NCI-H748 (cell line): ENCODE data around the gene KRT9.
"Not testable (repeated sequence)": the region's sequence is repeated elsewhere in the genome, so short reads cannot be mapped to it uniquely, and the experiment has no call there.

Experiments used
- DNase-seq: peaks from one replicate; lab custom pipeline; 2025; ENCODE audit not compliant: unreplicated experiment; lab: John Stamatoyannopoulos, UW

Gene KRT9, protein sequence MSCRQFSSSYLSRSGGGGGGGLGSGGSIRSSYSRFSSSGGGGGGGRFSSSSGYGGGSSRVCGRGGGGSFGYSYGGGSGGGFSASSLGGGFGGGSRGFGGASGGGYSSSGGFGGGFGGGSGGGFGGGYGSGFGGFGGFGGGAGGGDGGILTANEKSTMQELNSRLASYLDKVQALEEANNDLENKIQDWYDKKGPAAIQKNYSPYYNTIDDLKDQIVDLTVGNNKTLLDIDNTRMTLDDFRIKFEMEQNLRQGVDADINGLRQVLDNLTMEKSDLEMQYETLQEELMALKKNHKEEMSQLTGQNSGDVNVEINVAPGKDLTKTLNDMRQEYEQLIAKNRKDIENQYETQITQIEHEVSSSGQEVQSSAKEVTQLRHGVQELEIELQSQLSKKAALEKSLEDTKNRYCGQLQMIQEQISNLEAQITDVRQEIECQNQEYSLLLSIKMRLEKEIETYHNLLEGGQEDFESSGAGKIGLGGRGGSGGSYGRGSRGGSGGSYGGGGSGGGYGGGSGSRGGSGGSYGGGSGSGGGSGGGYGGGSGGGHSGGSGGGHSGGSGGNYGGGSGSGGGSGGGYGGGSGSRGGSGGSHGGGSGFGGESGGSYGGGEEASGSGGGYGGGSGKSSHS

DNA sequence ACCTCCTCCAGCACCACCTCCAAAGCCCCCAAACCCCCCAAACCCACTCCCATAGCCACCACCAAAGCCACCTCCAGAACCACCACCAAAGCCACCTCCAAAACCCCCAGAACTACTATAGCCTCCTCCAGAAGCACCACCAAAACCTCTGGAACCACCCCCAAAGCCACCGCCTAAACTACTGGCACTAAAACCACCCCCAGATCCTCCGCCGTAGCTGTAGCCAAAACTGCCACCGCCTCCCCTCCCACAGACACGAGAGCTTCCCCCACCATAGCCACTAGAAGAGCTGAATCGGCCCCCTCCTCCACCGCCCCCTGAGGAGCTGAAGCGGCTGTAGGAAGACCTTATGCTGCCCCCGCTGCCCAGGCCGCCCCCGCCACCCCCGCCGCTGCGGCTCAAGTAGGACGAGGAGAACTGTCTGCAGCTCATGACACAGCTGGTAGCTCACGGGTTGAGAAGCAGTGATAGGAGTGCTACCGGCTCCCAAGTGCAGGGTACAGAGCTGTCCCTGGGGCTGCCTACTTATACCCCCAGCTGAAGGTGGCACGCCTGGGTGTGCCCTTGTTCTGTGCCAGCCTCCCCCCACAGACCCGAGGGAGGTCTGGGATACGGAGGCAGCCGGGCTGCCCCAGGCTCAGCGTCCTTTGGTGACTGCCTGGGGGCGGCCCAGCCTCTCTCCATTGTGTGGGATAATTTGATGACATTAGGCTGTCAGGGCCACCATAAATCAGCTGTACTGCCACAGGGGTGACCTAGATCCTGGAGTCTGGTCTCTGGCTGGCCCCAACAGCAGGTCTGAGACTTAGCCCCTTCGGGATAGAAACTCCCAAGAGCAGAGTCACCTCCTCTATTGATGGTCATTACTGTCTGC lies at the start of gene KRT9:
Gene KRT9 (minus strand): TSS at position 499 of the 874 bp plus-strand sequence. CDS start 67 bp downstream, at position 432.
- DNase-seq: no peak

DNA sequence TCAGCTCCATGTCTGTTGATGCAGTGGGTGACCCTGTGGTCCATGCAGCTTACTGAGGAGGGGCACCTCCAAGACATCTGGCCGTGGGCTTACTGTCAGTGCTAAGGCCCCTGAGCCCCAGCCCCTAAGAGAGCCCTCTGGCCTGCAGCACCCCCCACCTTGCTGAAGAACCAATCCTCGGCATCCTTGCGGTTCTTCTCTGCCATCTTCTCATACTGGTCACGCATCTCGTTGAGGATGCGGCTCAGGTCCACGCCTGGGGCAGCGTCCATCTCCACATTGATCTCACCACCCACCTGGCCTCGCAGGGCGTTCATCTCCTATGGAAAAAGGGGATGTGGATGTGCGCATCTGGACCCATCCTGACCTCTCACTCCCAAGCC lies 49.6 kb upstream of the KRT9 start:
- not testable (repeated sequence) for DNase-seq

DNA sequence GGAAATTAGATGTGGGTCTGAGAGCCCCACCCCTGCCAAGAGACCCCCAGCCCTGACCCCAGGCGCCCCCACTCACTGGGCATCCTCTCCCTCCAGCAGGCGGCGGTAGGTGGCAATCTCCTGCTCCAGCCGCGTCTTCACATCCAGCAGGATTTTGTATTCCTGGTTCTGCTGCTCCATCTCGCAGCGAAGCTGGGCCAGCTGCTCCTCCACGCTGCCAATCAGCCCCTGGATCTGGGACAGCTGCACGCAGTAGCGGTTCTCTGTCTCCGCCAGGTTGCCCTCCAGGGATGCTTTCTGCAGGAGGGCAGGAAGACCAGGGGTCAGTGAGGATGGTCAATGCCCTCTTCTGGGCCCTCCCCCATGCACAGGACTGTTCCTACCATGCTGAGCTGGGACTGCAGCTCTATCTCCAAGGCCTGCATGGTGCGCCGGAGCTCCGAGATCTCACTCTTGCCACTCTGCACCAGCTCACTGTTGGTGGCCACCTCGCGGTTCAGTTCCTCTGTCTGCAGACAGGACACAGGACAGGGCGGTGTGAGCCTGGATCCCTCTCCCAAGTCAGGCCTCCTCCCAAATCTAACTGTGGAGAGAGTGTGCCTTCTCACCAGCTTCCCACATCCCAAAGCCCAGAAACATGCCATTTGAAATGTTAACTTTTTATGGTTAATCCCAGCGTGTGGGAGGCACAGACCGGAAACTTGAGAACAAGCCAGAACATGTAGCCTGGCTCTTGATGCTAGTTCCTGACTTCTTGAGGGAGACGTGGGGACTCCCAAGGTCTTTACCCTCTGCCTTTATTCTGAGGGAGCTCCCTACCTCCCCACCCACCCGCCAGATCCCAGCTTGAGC lies 49.0 kb upstream of the KRT9 start:
- DNase-seq: no peak

DNA sequence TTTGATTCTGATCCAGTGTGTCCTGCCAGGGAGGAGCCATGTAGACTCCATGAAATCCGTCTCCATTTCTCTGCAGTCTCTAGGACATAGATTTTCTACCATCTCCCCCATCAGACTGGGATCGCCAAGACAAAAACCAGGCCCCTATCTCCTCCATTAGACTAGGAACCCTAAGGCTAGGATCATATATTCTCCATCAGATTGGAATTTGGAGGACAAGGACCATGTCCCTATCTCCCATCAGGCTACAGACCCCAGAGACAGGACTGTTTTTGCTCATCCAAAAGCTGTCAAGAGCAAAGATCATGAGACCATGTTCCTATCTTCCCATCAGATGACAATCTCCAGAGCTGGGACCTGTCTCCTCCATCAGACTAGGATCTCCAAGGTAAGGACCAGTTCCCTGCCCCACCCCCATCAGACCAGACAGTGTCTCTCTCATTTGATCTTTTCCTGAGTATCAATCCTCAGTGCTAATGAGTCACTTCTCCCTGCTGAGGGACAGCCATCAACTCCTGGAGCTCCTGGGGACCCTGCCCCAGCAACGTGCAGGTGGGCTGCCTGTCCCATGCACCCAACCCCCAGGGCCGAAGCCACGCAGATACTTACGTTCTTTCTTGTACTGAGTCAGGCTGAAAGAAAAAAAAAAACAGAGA lies 48.2 kb upstream of the KRT9 start:
- not testable (repeated sequence) for DNase-seq

DNA sequence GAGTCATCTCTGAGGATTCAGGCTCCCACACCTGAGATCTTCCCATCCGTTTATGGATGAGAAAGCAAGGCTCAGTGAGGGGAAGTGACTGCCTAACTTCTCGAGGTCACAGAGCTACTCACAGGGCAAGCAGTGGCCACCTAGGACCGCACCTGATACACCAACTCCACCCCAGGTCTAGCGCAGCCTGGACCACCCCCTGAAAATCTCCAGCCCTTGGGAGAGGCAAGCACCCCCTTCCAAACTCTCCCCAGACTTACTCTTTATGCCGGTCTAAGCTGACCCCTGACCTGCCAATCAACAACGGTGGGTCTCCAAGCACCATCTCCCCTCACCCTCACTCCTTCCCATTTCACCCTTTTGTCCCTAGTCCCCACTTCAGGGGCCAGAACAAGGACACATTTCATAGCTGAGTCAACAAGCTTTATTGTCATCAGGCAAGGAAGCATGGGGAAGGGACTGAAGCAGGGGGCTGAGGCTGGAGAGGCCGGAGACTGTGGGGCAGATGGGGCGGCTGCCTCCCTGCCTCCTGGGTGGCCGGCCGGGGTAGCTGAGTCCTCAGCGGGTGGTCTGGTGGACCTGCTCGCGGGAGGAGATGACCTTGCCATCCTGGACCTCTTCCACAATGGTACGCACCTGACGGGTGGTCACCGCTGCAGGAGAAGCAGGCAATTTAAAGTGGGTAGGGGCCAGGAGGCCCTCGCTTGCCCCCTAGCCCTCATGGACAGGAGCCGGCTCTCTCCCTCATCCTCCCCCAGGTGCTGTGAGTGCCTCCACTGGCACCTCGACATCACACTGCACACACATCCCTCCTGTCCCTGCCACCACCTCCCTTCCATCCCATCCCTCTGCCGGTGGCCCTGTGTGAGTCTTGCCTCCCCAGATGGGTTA lies 47.4 kb upstream of the KRT9 start:
- DNase-seq: no peak

DNA sequence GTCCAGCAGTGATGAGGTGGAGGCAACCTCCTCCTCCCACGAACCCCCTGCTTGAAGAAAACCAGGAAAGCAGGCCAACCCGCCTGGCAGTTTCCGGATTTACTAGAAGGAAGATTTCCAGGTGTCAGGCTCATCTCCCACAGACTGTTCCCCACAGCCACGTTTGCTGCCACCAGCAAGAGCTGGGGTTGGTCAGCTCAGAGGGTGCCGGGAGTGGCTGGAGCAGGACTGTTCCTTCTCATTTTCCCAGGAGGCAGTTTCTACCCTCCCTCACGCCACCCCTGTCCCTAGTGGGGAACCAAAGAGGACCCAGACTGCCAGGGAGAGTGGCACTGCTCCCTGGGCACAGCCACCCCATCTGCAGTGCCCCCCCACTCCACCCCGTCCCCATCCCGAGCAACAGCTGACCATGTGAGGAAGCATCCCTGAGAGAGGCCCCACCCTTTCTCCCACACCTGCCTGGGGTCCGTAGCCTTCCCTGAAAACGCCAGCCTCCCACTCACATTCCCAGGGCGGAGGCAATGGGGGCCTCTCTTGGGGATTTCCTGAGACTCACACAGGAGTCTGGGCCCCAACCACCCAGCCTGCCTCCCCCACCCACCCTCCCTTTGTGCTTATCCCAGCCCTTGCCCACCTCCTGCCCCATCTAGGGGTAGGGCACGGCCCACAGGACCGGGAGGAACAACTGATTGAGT lies 46.6 kb upstream of the KRT9 start:
- DNase-seq: no peak

DNA sequence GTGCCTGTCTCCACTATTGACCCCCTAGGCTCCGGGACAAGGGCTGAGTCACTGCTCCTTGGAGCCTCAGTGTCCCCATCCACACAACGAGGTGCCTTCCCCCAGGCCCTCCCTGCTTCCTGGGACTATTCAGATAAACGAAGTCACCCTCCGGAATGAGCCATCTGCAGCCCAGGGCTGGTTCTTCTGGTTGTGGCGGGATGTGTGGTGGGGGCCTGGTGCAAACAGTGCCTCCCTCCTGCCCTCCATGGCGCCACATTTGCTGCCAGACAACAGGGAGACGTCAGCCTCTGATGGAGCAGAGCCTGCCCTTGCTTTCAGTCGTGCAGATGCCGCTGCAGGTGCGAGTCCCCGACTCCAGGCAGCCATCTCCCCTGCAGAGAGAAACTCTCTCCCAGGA lies 45.8 kb upstream of the KRT9 start:
- no peak for DNase-seq

DNA sequence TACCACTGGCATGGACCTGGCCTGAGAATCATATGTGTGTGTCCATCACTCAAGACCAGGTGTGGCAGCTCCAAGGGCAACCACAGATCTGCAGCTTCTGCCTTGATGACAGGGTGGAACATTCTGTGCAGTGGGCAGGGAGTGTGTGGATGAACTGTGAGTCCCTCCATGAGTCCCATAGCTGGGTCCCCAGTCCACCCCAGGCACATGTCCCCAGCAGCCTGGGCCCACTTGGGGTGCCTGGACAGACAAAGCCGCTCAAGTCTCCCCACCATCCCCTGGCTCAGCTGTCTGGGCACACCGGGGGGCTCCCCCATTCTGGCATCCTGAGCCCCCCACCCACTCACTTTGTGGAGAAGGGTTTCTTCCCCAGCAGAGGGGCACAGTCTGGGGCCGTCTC lies 45.3 kb upstream of the KRT9 start:
- no peak for DNase-seq

DNA sequence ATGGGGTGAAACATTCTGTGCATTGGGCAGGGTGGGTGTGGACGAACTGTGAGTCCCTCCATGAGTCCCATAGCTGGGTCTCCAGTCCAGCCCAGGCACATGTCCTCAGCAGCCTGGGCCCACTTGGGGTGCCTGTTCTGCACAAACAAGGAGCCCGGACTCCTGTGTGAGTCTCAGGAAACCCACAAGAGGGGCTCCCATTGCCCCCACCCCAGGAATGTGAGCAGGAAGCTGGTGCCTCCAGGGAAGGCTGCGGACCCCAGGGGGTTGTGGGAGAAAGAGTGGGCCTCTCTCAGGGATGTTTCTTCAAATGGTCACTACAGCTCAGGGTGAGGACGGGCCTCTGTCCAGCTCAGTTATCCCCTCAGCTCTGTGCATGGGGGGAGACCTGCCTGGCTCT lies 44.6 kb upstream of the KRT9 start:
- DNase-seq: not testable (repeated sequence)

DNA sequence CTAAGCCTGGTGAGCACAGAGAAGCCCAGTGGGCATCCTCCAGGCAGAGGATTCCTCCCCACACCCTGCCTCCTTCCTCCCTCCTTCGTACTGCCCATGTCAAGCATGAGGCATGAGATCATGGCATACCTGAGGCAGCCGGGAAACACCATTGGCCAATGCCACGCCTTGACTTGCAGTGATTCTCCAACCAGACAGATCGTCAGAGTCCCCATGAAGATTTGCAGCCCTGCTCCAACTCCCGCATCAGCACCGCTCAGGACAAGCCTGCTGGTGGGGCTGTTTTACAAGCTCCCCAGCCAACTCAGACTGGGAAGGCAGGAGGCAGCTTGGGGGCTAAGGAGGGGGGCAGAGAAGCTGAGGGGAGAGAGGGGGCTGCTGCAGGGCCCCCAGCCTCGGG lies 43.6 kb upstream of the KRT9 start:
- DNase-seq: peak; percentile 22

DNA sequence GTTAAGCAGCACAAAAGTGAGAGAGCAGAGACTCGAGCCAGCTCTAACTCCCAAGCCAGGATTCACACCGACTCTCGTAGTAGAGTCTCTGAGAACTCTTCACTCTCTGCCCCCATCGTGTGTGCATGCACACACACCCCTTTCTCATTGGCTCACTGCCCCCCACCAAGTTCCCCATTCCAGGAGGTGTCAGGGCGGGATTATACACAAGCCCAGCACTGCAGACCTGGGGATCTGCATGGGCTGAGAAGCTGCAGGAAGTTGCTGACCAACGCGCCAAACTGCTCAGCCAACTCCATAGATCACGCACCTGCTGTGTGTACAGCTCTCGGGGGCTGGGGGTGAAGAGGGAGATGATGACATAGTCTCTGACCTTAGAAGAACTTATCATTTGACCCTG lies 42.9 kb upstream of the KRT9 start:
- DNase-seq: not testable (repeated sequence)

DNA sequence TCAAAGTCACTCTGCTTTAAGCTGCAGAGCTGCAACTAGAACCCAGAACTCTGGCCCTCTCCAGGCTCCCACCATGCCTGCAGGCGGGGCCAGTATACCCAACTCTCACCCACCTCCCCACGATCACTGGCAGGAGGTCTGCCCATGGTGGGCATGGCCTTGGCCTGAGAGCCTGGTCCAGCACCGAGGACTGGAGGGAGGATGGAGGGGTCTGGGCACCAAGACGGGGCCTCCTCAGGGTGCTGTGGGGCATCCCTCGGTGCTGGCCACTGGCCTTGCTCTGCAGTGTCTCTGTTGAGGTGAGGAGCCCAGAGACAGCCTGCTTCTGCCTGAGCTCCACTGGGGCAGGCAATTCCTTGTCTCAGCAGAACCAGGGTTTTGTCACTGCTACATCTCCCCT lies 42.2 kb upstream of the KRT9 start:
- DNase-seq: no peak

DNA sequence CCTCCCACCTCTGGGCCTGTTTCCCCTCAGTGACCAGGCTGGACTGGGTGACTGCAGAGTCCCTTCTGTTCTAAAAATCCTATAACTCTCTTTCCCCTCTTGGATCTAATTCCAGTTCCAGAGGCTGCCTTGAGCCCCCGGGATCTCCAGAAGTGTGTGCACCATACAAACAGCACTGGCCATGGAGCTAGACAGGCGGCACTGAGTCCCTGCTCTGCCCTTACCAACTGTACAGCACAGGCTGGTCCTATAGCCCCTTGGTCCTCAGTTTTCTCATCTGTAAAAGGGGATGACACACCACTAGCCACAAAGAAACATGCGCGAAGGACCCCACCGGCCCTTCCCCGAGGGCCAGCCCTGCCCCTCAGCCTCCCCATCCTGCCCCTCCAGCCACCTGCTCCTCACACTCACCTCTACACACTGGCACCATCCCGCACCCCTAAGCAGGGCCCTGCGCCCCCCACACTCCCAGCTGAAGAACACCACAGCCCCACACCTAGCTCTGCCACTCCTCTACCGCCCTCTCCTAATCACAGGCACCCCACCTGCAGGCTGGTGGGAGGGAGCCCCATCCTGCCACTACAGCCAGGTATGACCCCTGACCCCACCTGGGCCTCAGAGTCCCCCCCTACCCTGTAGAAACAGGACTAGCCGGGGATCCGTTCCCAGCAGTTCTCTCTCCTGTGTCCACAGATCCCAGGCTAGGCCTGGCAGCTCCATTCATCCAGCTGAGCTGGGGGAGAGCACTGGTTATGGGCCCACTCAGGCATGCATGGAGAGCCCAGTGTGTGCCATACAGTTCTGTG lies 41.6 kb upstream of the KRT9 start:
- DNase-seq: no peak

DNA sequence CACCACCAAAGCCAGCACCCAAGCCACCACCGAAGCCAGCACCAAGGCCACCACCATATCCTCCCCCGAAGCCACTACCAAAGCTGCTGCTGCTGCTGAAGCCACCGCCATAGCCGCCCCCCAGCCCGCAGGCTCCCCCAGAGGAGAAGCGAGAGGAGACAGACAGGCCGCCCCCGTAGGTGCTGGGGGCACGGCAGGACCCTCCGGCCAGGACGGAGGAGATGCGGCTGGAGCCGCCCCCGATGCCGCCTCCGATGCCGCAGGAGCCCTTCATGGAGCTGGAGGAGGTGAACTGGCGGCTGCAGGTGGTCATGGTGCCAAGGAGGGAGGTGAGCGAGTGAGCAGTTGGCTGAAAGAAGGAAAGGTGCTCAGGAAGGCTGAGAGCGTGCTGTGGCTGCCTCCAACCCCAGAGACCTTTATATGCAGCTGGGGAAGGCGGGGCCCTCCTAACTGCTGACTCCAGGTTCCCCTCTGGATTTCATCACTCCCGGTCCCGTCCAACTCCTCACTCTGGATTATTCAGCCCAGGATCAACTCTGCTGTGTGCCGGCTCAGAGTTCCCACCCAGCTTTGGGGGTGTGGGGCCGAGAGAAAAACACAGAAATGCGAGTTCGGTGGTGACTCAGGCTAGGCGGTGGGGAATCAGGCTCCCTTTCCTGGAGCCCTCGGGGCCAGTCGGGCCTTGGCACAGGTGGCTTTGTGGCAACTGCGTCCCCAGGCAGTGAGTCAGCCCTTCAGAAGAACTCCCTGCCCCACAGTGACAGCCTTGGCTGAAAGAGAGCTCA lies 40.7 kb upstream of the KRT9 start, which contains the start of gene KRT16:
Gene KRT16 (minus strand): TSS at position 392 of the 785 bp plus-strand sequence. CDS start 79 bp downstream, at position 313.
- not testable (repeated sequence) for DNase-seq

DNA sequence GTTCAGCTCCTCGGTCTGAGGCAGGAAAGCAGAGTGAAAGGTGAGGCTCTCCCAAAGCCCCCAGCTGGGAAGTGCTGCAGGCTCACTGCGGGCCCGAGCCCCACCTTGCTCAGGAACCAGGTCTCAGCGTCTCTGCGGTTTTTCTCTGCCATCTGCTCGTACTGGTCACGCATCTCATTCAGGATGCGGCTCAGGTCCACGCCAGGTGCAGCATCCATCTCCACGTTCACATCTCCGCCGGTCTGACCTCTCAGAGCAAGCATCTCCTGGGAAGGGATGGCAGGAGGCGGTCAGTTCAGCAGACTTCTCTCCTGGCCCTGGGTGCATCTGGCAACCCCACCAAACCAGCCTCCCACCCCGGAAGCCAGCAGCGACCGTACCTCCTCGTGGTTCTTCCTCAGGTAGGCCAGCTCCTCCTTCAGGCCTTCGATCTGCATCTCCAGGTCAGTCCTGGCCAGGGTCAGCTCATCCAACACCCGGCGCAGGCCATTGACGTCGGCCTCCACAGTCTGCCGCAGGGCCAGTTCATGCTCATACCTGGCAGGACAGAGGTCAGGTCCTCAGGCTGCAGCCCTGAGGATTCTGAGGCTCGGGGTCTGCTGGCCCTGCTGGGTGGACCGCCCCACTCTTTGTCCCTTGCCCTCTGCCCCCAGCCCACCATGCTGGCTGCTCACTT lies 39.2 kb upstream of the KRT9 start:
- DNase-seq: no peak

DNA sequence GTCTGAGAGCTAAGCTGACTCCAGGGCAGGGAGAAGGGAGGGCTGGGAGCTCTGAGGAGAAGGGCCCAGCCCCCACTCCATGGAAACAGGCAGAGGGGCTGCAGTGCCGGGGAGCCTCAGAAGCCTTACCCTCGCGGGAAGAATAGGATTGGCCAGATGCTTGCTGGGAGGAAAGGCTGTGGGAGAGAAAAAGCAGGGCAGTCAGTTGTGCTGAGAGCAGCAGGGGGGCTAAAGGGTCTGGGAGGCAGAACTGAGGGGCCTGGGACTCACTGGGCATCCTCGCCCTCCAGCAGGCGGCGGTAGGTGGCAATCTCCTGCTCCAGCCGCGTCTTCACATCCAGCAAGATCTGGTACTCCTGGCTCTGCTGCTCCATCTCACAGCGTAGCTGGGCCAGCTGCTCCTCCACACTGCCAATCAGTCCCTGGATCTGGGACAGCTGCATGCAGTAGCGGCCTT lies 38.2 kb upstream of the KRT9 start:
- not testable (repeated sequence) for DNase-seq
